GM06990 (cell line): ENCODE results near the gene OR5B12.

ENCODE experiments used
- DNase-seq: peaks from one replicate; pipeline ENCODE4 v3.0.0-alpha.2; 2011; ENCODE audit not compliant: insufficient read length; ENCODE audit errors: extremely low read depth
- H3K27me3 ChIP-seq: replicated peaks from 2 replicates; pipeline ENCODE4 v1.6.0; 2011; ENCODE audit warnings: low read length; ENCODE audit not compliant: control insufficient read depth, insufficient read depth
- H3K36me3 ChIP-seq: 2 replicates; pipeline ENCODE4 v1.5.1; 2011; ENCODE audit warnings: low read length; ENCODE audit not compliant: control insufficient read depth, insufficient read depth
- H3K4me3 ChIP-seq: replicated peaks from 2 replicates; pipeline ENCODE4 v1.5.1; 2011; ENCODE audit warnings: low read depth, mild to moderate bottlenecking, control low read depth, low read length
- TF ChIP-seq, protein P1 (sequence below): IDR thresholded peaks from 2 replicates; pipeline ENCODE4 v1.5.1; 2011; ENCODE audit warnings: low read length, control low read depth, mild to moderate bottlenecking, inconsistent platforms; ENCODE audit not compliant: insufficient read depth, poor library complexity, severe bottlenecking

Gene OR5B12

DNA sequence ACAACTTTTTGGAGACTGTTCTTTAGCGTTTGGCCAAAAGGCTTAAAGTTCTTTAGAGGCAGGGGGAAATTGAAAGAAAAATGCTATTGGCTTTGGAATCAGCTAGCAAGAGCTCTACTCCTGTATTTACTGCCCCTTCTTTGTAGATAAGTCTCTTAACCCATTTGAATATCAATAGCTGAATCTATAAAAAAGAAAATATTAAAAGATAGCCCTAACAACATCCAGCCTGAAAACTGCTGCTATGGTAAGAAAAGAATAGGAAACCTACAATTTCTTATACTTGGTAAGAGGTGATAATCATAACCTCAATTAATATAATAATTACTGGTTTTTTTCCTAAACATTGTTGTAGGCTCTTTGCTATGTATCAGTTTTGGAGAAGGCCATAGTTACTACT, at the start of gene OR5B12:
Gene OR5B12 (minus strand): TSS at position 101 of the 400 bp plus-strand sequence. CDS start 2,085 bp downstream, outside the sequence.
- TF ChIP-seq, protein P1, sequence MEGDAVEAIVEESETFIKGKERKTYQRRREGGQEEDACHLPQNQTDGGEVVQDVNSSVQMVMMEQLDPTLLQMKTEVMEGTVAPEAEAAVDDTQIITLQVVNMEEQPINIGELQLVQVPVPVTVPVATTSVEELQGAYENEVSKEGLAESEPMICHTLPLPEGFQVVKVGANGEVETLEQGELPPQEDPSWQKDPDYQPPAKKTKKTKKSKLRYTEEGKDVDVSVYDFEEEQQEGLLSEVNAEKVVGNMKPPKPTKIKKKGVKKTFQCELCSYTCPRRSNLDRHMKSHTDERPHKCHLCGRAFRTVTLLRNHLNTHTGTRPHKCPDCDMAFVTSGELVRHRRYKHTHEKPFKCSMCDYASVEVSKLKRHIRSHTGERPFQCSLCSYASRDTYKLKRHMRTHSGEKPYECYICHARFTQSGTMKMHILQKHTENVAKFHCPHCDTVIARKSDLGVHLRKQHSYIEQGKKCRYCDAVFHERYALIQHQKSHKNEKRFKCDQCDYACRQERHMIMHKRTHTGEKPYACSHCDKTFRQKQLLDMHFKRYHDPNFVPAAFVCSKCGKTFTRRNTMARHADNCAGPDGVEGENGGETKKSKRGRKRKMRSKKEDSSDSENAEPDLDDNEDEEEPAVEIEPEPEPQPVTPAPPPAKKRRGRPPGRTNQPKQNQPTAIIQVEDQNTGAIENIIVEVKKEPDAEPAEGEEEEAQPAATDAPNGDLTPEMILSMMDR: no peak
- Histone ChIP-seq H3K36me3 (no peaks in the 10 kb centered on the region), H3K4me3 (no peak within 1 kb of the TSS), H3K27me3 (no peaks in the 10 kb centered on the region)
- no peak for DNase-seq

DNA sequence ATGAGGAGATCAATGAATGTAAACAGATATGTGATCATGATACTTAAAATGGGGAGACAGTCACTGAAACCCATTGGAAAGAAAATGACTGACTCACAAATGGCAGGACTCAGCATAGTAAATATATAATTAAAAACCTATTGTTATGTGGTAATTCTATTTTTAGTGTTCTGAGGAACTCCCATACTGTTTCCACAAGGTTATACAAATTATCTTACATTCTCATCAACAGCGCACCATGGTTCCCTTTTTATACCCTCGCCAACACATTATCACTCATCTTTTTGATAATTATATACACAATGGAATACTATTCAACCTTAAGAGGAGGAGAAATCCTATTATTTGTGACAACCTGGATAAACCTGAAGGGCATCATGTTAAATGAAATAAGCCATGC, 48.8 kb upstream of the OR5B12 start:
- Histone ChIP-seq H3K4me3 (no peak overlapping the region), H3K36me3 (no peaks in the 10 kb centered on the region), H3K27me3 (no peaks in the 10 kb centered on the region)
- DNase-seq: no peak
- TF ChIP-seq, protein P1: no peak

DNA sequence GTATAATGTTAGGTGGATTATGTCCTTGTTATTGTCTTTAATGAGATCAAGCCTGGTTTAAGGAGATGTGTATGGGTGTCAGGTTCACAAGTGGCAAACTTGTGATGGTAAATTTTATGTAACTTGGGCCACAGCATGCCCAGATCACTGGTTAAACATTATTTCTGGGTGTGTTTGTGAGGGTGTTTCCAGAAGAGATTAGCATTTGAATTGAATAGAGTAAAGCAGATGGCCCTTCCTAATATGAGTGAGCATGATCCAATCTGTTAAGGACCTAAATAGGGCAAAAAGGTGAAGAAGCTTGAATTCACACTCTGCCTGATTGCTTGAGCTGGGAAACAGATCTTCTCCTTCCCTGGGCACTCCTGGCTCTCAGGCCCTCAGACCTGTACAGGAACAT, 45.1 kb upstream of the OR5B12 start:
- Histone ChIP-seq H3K27me3 (no peaks in the 10 kb centered on the region), H3K4me3 (no peak overlapping the region), H3K36me3 (no peaks in the 10 kb centered on the region)
- no peak for DNase-seq
- TF ChIP-seq, protein P1: no peak

DNA sequence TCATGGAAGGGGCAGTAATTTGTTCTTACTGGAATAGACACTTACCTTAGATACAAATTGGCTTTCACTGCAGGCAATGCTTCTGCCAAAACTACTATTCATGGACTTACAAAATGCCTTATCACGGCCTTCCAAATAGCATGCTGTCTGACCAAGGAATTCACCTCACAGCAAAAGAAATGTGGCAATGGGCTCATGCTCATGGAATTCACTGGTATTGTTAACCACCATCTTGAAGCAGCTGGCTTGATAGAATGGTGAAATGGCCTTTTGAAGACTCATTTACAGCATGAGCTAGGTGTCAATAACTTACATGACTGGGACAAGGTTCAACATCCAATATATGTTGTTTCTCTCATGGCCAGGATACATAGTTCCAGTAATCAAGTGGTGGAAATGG, 43.9 kb upstream of the OR5B12 start:
- TF ChIP-seq, protein P1: no peak
- DNase-seq: no peak
- Histone ChIP-seq H3K36me3 (no peaks in the 10 kb centered on the region), H3K4me3 (no peak overlapping the region), H3K27me3 (no peaks in the 10 kb centered on the region)

DNA sequence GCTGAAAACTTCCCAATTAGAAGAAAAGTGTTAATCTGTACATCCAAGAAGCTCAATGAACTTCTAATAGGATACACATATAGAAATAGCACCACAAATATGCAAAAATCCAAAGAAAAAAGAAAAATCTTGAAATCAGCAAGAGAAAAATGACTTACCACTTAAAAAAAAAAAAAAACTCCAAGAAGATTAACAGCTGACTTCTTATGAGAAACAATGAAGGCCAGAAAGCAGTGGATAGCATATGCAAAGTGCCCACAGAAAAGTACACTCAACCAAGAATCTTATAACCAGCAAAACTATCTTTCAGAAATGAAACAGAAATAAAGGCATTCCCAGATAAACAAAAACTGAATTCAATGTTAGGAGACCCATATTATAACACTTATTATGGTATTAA, 29.9 kb upstream of the OR5B12 start:
- DNase-seq: no peak
- TF ChIP-seq, protein P1: no peak
- H3K27me3 ChIP-seq: no peaks in the 10 kb centered on the region
- no peaks in the 10 kb centered on the region for H3K36me3 ChIP-seq
- H3K4me3 ChIP-seq: no peak overlapping the region

DNA sequence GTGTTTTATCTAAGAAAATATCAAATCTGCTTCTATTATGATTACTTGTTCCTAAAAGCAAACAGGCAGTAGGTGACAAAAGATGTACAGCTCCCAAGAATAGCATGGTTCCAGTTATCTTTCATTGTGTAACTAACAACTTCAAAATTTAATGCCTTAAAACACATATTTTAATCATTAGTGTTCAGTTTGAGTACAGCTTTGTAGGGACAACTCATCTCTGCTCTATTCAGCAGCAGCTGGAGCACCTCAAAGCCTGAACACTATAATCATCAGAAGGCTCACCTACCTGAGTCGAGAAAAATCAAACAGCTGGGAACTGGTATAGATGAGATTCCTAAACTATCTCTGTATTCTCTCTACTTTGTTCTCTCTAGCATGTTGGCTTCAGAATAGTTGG, 24.3 kb upstream of the OR5B12 start:
- no peak overlapping the region for H3K4me3 ChIP-seq
- TF ChIP-seq, protein P1: no peak

More for the DNA sequence above, 24.3 kb upstream of the OR5B12 start:
- DNase-seq: no peak
- Histone ChIP-seq H3K27me3 (no peaks in the 10 kb centered on the region), H3K36me3 (no peaks in the 10 kb centered on the region)
